ENCODE results near the gene EFCAB10. TPM values are rescaled to one million over a fixed set of nuclear protein-coding genes. Genes with fewer than 3 reads are reported as not detected.

Gene EFCAB10
- total and polyA plus RNA-seq, 2 of the 13 experiments (the other 11 are each of a cell fraction or from before 2014, with no cell fraction given) = 0.40 TPM; not detected in 1

DNA sequence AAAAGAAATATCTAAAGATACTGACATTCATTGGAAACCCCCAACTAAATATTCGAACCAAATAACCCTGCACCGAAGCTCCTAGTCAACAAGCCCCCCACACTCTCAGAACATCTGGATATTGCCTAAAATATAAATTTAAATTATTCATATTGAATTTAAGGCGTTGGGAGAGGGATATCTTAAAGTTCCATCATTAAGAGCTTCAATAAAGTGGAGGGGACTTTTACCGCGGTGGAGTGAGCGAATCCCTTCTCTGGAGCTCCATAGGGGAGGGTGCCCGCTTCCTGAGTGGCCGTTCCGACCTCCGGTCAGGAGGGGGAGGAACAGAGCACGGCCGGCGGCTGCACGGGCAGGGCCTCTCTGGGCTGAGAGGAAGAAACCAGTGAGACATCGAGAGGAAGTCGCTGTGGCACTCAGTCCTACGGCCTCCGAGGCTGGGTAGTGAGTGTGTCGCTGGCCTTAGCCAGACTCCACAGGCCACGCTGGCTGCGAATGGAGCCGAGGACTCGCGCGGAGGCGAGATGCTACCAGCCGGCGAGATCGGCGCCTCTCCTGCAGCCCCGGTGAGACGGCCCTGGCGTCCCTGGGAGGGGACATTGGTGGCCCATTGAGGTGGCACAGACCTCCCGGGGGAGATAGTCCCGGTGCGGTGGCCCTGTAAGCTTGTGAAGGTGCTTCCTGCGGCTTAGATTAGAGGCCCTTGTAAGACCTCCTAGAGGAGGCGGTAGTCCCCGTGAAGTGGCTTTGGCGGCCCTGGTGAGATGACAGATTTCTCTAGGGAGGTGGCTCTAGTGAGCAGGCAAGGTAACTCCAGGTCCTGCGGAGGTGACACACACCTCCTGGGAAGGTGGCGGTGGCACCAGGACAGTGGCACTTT lies 49.3 kb downstream of the EFCAB10 start, which contains the start of gene RINT1 (continued):
- peak; percentile 89 for TF ChIP-seq ERF (CRISPR knock-in tag; IDR thresholded peaks at IDR 0.05)
- no peak for TF ChIP-seq MATR3 (CRISPR knock-in tag; IDR thresholded peaks at IDR 0.05)
- TF ChIP-seq ZFP36L2 (CRISPR knock-in tag; IDR thresholded peaks at IDR 0.05) = no peak
- TF ChIP-seq ZFP62 (CRISPR knock-in tag; IDR thresholded peaks at IDR 0.05) = no peak
- TF ChIP-seq ZNF883 (CRISPR knock-in tag; IDR thresholded peaks at IDR 0.05; ENCODE audit: not compliant biosample characterization) = peak; percentile 96
- TF ChIP-seq NR3C1 (CRISPR knock-in tag; IDR thresholded peaks at IDR 0.05) = no peak
- no peak; the same call in 1 of the 2 replicates for TF ChIP-seq SOX13 (IDR thresholded peaks at IDR 0.05)
- TF ChIP-seq SOX13 (CRISPR knock-in tag; conservative IDR thresholded peaks at IDR 0.05 in 1 of 2, IDR thresholded peaks at IDR 0.05 in 1 of 2) = peak in 1 of 2 experiments; percentile 56; a peak in 2 of 4 replicates
- TF ChIP-seq, protein P1, sequence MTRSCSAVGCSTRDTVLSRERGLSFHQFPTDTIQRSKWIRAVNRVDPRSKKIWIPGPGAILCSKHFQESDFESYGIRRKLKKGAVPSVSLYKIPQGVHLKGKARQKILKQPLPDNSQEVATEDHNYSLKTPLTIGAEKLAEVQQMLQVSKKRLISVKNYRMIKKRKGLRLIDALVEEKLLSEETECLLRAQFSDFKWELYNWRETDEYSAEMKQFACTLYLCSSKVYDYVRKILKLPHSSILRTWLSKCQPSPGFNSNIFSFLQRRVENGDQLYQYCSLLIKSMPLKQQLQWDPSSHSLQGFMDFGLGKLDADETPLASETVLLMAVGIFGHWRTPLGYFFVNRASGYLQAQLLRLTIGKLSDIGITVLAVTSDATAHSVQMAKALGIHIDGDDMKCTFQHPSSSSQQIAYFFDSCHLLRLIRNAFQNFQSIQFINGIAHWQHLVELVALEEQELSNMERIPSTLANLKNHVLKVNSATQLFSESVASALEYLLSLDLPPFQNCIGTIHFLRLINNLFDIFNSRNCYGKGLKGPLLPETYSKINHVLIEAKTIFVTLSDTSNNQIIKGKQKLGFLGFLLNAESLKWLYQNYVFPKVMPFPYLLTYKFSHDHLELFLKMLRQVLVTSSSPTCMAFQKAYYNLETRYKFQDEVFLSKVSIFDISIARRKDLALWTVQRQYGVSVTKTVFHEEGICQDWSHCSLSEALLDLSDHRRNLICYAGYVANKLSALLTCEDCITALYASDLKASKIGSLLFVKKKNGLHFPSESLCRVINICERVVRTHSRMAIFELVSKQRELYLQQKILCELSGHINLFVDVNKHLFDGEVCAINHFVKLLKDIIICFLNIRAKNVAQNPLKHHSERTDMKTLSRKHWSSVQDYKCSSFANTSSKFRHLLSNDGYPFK (CRISPR knock-in tag; IDR thresholded peaks at IDR 0.05; ENCODE audit: borderline replicate concordance) = peak; percentile 85; the same call in 1 of the 2 replicates
- TF ChIP-seq TARDBP (CRISPR knock-in tag; IDR thresholded peaks at IDR 0.05) = peak; percentile 72; the same call in 1 of the 2 replicates
- TF ChIP-seq ZSCAN9 (CRISPR knock-in tag; IDR thresholded peaks at IDR 0.05; ENCODE audit: borderline replicate concordance) = peak; percentile 79
- peak; percentile 70 for TF ChIP-seq GATAD2A (CRISPR knock-in tag; IDR thresholded peaks at IDR 0.05)
- peak; percentile 93 for TF ChIP-seq SAFB2 (CRISPR knock-in tag; IDR thresholded peaks at IDR 0.05; ENCODE audit: borderline replicate concordance, low read depth)
- TF ChIP-seq KLF13 (CRISPR knock-in tag; IDR thresholded peaks at IDR 0.05) = no peak
- no peak for TF ChIP-seq SNRNP70 (IDR thresholded peaks at IDR 0.05; ENCODE audit: low read depth, low read length)
- TF ChIP-seq, protein P2, sequence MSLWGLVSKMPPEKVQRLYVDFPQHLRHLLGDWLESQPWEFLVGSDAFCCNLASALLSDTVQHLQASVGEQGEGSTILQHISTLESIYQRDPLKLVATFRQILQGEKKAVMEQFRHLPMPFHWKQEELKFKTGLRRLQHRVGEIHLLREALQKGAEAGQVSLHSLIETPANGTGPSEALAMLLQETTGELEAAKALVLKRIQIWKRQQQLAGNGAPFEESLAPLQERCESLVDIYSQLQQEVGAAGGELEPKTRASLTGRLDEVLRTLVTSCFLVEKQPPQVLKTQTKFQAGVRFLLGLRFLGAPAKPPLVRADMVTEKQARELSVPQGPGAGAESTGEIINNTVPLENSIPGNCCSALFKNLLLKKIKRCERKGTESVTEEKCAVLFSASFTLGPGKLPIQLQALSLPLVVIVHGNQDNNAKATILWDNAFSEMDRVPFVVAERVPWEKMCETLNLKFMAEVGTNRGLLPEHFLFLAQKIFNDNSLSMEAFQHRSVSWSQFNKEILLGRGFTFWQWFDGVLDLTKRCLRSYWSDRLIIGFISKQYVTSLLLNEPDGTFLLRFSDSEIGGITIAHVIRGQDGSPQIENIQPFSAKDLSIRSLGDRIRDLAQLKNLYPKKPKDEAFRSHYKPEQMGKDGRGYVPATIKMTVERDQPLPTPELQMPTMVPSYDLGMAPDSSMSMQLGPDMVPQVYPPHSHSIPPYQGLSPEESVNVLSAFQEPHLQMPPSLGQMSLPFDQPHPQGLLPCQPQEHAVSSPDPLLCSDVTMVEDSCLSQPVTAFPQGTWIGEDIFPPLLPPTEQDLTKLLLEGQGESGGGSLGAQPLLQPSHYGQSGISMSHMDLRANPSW (CRISPR knock-in tag; IDR thresholded peaks at IDR 0.05; ENCODE audit: borderline replicate concordance) = no peak; the same call in 1 of the 2 replicates
- peak; percentile 59 for TF ChIP-seq MEIS1 (CRISPR knock-in tag; IDR thresholded peaks at IDR 0.05; ENCODE audit: borderline replicate concordance)
- TF ChIP-seq ZNF225 (CRISPR knock-in tag; IDR thresholded peaks at IDR 0.05) = 0 out of 2 replicates have a peak, but pooled peaks have one; percentile 26
- TF ChIP-seq, protein P3, sequence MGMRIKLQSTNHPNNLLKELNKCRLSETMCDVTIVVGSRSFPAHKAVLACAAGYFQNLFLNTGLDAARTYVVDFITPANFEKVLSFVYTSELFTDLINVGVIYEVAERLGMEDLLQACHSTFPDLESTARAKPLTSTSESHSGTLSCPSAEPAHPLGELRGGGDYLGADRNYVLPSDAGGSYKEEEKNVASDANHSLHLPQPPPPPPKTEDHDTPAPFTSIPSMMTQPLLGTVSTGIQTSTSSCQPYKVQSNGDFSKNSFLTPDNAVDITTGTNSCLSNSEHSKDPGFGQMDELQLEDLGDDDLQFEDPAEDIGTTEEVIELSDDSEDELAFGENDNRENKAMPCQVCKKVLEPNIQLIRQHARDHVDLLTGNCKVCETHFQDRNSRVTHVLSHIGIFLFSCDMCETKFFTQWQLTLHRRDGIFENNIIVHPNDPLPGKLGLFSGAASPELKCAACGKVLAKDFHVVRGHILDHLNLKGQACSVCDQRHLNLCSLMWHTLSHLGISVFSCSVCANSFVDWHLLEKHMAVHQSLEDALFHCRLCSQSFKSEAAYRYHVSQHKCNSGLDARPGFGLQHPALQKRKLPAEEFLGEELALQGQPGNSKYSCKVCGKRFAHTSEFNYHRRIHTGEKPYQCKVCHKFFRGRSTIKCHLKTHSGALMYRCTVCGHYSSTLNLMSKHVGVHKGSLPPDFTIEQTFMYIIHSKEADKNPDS (CRISPR knock-in tag; IDR thresholded peaks at IDR 0.05) = peak; percentile 49; the same call in 1 of the 2 replicates
